Measurements from ENCODE around the gene PRDM16.

Gene PRDM16

DNA sequence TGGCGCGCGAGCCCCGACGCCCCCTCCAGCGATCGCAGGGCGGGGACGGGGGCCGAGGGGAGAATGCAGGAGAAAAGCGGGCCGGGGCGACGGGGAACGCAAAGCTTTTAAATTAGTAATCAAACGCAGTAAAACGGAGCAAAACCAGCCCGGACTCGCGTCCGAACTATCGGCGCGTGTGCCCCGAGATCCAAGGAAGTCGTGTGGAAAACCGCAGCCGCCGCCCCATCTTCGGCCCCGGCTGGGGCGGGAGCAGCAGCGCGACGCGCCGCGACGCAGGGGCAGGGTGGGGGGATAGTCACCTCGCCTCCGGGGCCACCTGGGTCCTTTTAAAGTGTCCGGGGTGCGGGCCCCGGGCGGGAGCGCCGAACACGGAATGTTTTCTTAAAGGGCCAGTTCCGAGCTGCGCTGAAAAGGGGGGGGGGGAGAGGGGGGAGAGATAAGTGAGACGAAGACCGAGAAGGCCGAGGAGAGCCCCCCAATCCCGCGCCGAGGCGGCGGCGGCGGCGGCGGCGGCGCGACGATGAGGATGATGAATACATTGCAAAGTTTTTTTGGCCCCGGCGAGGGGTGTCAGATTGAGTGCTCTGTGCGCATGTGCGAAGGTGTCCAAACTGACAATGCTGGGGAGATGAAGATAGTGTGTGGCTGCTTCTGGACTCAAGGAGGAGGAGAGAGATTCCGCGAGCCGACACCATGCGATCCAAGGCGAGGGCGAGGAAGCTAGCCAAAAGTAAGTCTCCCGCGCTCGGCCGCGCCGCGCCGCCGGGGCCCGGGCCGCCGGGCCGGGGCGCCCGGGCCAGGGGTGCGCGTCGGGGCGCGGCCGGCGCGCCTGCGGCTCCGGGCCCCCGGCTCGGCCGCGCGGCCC is at the start of gene PRDM16:
PRDM16 (plus strand) TSS at position 640 of the 868 bp plus-strand sequence; CDS start at position 697, 57 bp downstream.
- no peak for DNase-seq (ENCODE audit: low read depth, low spot score)

DNA sequence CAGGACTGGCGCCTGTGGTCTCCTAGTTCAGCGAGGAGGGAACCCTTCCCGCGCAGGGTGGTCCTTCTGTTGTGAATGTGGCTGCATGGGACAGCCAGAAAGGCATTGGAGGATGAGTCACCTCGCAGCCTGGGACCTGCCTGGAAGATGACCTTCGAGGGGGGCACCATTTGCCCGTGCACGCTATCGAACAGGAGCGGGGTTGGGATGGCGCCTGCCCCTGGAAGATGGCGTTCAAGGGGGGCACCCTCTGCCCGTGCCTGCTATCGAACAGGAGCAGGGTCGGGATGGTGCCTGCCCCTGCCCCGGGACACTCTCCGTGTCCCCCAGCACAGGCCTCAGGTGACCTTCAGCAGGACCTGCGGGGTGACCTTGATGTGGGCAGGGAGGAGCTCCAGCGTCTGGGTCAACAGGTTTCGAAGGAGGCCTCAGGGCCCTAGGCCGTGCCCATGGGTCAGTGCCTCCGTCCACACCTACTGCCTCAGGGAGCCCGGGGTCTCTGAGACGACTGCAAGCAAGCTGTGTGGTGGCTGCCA is 49.4 kb upstream of the PRDM16 start:
- DNase-seq (ENCODE audit: low read depth, low spot score), result no peak

DNA sequence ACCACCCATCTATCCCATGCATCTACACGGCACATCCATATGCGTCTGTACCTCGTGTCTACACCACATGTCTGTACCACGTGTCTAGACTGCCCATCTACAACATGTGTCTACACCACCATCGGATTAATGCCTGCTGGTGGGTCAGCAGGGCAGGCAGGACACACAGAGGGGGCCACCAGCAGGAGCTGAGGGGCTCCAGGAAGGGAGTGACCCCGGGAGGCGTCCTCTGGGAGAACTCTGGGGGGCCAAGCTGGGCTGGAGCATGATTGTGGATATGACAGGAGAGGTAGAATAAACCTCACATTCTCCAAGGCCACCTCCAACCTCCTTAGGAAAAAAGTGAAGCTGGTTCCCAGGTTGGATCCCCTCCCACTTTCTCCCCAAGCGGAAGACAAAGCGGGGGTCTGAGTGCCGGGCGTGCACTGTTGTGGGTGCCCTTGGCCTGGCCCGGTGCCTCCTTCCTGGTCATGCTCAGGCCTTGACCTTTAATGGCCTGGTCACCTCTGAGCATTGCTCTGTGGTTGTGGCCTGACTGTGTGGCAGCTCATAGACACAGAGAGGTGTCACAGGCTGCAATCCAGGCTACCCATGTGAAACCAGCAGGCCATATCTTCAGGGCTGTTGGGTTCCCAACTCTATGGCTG is 48.6 kb upstream of the PRDM16 start:
- DNase-seq (ENCODE audit: low read depth, low spot score), result no peak

DNA sequence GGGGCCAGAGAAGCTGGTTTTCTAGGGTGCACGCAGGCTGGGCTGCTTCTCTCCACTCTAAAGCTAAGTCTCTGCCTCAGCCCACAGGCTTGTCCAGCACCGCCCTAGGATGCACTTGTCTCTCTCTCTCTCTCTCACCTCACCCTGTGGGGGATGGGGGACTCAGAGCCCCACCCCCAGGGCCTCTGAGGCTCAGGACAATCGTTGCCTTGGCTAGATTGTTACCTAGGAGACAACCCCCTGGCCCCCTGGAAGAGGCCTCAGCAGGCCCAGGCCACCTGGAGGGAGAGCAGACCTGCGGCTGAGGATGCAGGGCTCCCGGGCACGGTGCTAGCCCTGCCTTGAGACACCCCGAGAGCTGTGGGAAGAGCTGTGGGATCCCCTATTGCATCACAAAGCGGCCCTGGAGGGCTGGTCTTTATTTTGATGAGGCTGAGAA is 47.8 kb upstream of the PRDM16 start, which contains the start of gene ACTRT2:
ACTRT2 (plus strand) TSS at position 235 of the 439 bp plus-strand sequence. CDS start 220 bp downstream, outside the sequence.
- no peak for DNase-seq (ENCODE audit: low read depth, low spot score)

DNA sequence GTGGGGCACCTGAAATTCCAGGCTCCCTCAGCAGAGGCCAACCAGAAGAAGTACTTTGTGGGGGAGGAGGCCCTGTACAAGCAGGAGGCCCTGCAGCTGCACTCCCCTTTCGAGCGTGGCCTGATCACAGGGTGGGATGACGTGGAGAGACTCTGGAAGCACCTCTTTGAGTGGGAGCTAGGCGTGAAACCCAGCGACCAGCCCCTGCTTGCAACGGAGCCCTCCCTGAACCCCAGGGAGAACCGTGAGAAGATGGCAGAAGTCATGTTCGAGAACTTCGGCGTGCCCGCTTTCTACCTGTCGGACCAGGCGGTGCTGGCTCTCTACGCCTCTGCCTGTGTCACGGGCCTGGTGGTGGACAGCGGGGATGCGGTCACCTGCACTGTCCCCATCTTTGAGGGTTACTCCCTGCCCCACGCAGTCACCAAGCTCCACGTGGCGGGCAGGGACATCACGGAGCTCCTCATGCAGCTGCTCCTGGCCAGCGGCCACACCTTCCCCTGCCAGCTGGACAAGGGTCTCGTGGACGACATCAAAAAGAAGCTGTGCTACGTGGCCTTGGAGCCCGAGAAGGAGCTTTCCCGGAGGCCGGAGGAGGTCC is 47.1 kb upstream of the PRDM16 start:
- no peak for DNase-seq (ENCODE audit: low read depth, low spot score)

DNA sequence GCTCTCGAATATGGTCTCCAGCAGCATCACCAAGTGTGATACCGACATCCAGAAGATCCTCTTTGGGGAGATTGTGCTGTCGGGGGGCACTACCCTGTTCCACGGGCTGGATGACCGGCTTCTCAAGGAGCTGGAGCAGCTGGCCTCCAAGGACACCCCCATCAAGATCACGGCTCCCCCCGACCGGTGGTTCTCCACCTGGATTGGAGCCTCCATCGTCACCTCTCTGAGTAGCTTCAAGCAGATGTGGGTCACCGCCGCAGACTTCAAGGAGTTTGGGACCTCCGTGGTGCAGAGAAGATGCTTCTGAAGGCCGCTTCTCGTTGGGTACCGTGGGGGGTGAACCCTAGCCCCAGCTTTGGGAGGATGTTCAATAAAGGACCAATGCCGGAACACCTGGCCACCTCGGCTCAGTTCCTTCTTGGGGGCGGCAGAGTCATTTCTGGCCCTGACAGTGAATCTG is 46.5 kb upstream of the PRDM16 start:
- DNase-seq (ENCODE audit: low read depth, low spot score), result no peak

DNA sequence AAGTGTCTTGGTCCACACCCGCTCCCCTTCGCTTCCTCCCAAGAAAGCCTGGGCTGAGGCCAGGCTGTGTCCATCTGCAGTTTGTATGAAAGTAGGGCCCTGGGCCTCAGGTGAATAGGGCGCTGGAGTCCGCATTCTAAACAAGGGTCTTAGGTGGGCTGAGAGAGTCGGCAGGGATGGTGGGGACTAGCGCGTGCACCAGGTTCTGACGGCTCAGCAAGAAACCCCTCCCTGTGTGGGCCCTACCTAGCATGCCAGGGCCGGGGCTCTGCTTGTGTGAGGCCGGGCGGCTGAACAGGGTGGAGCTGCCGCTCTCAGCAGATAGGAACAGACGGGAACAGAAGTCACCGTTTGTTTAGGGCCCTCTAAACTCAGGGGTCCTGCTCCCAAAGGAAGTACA is 46.0 kb upstream of the PRDM16 start:
- no peak for DNase-seq (ENCODE audit: low read depth, low spot score)

DNA sequence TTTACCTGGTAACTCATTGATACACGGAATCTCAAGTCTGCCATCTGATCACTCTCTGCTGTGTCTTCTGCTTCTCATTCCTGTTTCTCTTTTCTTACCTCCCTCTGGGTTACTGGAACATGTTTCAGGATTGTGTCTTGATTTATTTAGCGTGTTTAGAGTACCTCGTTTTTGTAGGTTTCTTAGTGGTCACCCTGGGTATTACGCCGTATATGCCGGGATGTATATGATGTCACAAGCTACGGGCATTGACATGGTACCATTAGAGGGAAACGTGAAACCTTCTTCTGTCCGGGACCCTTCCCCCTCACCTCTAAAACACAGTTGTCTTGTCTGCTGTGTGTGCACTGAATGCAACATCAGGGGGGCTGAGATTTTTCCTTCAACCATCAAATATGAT is 45.0 kb upstream of the PRDM16 start:
- DNase-seq (ENCODE audit: low read depth, low spot score), result no peak

DNA sequence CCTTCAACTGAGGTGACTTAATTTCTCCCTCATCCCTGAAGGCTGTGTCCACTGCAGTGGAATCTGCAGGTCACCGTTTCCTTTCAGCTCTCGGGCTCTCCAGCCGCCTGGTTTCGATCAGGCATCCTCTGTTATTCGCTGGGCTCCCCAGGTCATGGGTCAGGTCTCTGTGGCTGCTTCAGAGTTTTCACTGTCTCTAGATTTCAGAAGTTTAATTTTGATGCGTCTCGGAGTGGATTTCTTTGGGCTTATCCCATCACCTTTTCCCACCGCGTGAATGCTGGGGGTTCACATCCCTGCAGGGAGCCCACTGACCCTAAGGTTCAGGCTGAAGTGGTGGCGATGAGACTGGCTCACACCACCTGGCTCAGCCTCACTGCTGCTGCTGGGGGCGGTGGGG is 44.4 kb upstream of the PRDM16 start:
- DNase-seq (ENCODE audit: low read depth, low spot score), result no peak

DNA sequence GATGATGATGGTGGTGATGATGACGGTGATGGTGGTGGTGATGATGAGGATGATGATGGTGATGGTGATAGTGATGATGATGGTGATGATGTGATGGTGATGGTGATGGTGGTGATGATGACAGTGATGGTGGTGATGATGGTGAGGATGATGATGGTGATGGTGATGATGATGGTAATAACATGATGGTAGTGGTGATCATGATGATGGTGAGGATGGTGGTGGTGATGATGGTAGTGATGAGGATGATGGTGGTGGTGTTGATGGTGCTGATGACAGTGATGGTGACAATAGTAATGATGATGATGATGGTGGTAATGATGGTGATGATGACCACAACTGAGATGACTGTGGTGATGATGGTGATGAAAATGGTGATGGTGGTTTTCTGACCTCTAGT is 42.9 kb upstream of the PRDM16 start:
- no peak for DNase-seq (ENCODE audit: low read depth, low spot score)

DNA sequence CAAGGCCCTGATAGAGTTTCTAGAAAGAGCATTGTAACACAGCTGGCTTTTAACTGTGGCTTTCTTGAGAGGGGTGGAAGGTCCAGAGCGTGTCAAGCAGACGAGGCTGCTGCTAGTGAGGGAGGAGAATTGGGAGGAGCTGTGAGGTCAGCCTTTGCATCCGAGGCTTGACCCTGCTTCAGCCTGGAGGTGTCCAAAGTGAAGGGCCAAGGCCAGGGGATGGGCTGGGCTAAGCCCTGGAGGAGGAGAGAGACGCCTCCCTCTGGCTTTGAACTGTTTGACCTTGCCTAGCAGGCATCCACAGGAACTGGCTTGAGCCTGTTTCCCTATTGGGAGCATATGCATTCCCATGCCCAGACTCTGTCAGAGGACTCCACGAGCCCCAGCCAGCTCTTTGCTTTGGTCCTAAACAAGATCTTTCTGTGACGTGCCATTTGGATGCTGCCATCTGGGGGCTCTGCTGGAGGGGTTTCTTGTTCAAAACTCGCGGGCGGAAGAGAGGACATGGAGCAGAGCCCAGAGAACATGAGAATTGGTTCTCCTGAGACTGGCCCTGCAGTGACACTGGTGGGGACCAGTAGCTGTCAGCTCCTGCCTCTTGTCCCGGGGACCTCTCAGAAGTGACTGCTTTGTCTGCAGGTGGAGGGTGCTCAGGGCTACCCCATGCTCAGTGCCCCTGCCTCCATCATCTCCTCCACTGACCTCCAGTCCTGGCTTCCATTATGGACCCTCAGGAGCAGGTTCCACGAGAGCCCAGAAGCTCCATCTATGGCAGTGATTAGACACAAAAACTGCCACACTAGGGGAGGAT is 42.2 kb upstream of the PRDM16 start:
- DNase-seq (ENCODE audit: low read depth, low spot score), result no peak

DNA sequence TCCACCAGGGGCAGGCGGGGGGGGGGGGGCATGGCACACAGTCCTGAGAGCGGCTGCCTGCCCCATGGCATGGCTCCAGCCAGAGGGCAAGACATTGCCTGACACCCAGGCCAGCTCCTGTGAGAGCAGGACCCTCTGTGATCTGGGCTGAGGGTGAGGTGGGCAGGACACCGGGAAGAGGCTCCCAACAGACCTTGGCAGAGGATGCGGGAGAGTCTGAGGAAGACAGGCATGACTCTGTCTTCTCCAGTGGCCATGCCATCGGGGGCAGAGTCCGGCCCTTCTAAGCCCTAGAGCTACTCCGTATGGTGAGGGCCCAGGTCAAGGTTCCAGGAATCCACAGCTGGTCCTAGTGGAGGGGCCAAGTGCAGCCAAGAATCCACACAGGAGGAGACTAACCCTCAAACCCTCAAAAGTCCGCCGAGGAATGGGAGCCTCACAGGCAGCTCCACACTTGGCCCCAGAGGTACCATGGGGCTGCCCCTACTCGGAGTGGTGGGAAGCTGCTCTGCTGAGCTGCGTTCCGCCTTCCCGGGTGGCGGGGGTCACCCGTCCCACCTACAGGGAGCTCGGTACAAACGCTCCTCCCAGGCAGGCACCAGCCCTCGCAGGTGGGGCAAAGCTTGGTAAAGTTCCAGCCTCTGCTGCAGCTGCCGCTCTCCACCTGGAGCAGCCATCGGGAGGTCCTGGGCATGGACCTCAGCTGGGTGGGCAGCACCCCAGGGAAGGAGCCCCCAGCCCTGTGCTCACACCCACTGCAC is 41.2 kb upstream of the PRDM16 start:
- no peak for DNase-seq (ENCODE audit: low read depth, low spot score)

DNA sequence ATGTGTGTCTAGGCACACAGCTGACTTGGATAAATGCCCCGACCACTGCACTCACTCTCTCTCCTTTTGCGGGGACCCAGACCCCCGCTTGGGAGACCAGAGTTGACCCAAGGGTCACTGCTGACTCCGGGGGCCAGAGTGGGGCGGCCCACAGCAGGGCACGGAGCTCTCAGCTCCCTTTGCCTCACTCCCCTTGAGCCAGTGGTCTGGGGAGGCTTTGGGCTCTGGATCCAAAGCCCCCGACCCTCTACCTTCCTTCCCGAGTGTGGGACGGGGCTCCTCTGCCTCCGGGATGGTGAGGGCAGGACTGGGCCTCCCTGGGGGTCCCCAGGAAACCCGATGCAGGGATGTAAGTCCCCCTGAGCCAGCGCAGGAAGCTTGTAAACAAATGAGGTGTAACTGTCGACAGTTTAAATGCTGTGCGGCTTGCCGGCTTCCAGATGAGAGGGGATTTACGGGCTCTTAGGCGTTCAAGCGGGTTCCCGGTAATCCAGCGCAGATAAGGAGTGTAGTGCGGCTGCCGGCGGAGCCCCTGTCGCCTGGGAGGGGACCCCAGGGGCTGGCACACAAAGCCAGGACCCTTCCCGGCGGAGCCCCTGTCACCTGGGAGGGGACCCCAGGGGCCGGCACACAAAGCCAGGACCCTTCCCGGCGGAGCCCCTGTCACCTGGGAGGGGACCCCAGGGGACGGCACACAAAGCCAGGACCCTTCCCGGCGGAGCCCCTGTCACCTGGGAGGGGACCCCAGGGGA is 40.3 kb upstream of the PRDM16 start:
- DNase-seq (ENCODE audit: low read depth, low spot score), result no peak

DNA sequence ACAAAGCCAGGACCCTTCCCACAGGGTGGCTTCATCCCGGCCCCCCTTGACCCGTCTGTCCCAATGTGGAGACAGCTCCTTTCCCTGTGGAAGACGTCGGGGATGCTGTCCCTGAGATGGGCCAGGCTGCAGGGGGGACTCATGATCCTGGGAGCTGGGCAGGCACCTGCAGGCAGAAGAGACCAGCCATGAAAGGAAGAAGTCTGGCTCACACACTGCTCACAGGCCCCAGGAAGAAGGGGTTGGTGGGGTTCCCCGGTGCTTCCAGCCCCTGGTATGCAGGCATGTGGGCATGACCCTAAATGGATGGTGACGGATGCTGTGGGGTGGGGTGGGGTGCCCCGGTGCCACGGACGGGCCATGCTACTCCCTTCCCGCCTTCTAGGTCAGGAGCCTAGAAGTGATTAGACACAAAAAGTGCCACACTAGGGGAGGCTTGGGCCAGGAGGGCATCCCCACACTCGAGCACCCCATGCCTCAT is 39.5 kb upstream of the PRDM16 start:
- DNase-seq (ENCODE audit: low read depth, low spot score), result no peak

DNA sequence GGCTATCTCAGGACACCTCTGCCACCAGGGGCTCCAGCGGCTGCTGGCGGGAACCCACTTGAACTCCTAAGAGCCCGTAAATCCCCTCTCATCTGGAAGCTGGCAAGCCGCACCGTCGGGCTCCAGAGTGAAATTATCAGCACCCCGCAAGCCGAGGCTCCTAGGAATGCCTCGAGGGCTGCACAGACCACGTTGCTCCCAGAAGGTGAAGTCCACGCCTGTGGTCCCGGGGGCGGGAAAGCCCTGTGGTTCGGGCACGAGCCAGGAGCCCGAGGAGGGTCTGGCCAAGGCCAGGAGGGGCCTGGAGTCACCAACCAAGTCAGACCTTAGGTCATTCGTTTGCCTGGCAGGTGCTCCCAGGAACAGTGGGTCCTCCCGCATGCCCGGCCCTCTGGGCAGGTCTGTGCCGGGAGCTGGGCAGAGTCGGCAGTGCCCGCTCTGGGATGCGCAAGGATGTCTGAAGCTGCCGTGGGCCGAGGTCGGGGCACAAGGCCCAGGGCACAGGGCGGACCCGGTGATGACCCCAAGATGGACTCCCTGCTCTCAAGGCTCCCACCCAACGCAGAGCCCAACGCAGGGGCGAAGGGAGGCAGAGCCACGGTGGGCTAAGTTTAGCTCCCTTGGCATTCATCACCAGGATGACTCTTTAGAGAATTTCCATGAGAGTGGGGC is 38.9 kb upstream of the PRDM16 start:
- no peak for DNase-seq (ENCODE audit: low read depth, low spot score)

DNA sequence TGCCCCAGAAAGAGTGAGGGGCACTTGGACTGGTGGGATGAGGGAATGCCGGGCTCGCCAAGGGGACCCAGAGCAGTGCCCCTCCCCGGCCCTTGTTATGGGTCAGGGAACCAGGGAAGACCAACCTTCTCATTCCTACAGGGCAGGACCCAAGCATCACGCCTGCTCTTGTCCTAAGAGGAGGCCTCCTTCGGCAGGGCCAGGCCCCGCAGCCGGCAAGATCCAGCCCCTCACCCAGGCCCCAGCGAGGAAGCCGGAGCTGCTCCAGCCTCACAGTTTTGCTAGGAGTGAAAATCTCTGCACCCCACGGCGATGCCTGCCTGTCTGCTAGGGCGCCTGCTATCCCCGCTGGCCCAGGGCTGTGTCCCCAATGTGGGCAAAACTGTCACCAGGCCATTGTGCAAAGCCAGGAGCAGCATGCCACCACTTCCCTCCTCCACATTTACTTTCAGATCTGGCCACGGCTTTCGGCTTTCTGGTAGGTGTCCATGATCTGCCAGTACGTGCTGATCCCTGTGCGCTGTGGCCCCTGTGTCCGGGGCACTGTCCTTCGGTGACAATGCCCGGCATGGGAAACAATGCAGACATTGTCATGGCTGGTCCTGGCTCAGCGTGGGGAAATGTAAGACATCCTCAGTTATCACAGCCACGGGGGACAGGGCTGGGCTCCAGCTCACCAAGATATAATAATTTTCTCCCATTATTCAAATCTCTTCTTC is 38.2 kb upstream of the PRDM16 start:
- DNase-seq (ENCODE audit: low read depth, low spot score), result no peak

DNA sequence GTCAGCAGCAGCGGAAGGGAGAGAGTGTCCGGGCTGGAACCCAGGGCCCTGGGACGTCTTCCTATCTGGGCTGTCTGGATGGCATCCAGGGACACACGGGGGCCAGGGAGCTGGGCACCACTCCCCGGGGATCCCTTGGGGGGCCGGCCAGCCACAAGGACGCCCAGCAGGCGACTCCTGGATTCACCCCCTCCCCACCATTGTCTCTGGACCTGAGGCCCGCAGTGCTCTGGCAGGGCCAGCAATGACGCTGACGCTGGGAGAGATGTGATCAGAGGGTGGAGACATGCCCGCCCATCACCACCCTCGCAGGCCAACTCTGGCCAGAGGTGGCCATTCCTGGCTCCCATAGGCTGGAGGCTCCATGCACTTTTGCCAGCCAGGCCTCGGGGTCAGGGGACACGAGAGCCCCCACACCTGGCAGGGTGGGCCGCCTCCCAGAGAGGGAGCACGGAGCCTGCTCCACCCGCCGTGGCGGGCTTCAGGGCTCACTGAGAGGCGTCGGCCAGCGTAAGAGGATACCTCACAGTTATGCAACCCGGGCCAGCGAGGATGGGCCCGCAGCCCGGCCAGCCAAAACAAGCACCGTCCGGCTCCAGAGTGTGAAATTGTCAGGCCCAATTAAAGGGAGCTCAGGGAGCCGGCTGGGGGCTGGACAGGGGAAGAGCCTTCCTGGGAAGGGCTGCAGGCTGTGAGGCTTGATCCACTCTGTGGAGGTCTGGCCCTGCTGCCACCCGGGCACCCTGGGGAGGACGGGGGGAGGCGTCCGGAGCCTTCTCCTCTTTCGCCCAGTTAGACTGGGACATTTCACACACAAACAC is 37.4 kb upstream of the PRDM16 start:
- DNase-seq (ENCODE audit: low read depth, low spot score), result no peak
